GM21529 (cell line): ENCODE results near the gene GBX2.

ENCODE experiments used
- ATAC-seq: cut with Tn5 transposase; IDR thresholded peaks from one replicate; pipeline ENCODE4 v1.9.1; 2021; ENCODE audit not compliant: unreplicated experiment

The GBX2 gene

GRCh38 chr2:236184701-236185100 is 16.5 kb upstream of the GBX2 start:
- no peak for ATAC-seq

GRCh38 chr2:236180831-236181453 is 12.8 kb upstream of the GBX2 start:
- no peak for ATAC-seq

GRCh38 chr2:236180076-236180816 is 12.1 kb upstream of the GBX2 start:
- ATAC-seq, result no peak

- ATAC-seq, result no peak
Measured at GRCh38 chr2:236179236-236180075, 11.3 kb upstream of the GBX2 start.

GRCh38 chr2:236178890-236179235 is 10.7 kb upstream of the GBX2 start:
- no peak for ATAC-seq

- no peak for ATAC-seq
Measured at GRCh38 chr2:236177967-236178889, 10.0 kb upstream of the GBX2 start.

- no peak for ATAC-seq
Measured at GRCh38 chr2:236177604-236177966, 9.4 kb upstream of the GBX2 start.

- ATAC-seq, result no peak
Measured at GRCh38 chr2:236176951-236177350, 8.8 kb upstream of the GBX2 start.

GRCh38 chr2:236176417-236176816 is 8.2 kb upstream of the GBX2 start:
- no peak for ATAC-seq

- no peak for ATAC-seq
Measured at GRCh38 chr2:236175548-236176150, 7.5 kb upstream of the GBX2 start.

GRCh38 chr2:236173729-236174607 is 5.8 kb upstream of the GBX2 start:
- no peak for ATAC-seq

- no peak for ATAC-seq
Measured at GRCh38 chr2:236173036-236173728, 5.0 kb upstream of the GBX2 start.

GRCh38 chr2:236172255-236173035 is 4.3 kb upstream of the GBX2 start:
- no peak for ATAC-seq

- ATAC-seq, result no peak
Measured at GRCh38 chr2:236171680-236172254, 3.6 kb upstream of the GBX2 start.

- ATAC-seq, result no peak
Measured at GRCh38 chr2:236171181-236171679, 3.0 kb upstream of the GBX2 start.

GRCh38 chr2:236170590-236171165 is 2.5 kb upstream of the GBX2 start:
- no peak for ATAC-seq
